Stimulated activated CD8-positive, alpha-beta memory T cell treated with anti-CD3 and anti-CD28 coated beads, Interleukin-12 subunit alpha, Interleukin-12 subunit beta, amount 100 ng/mL, for 4 hours (primary cell): Measurements from ENCODE around the gene ZNF32.
A peak's percentile ranks its signal among the peaks of the same experiment; 100 is the strongest.

ENCODE experiments used
- DNase-seq: peaks from one replicate; pipeline ENCODE4 v3.0.0-alpha.2; 2020; ENCODE audit warnings: low read depth

ZNF32 gene, protein sequence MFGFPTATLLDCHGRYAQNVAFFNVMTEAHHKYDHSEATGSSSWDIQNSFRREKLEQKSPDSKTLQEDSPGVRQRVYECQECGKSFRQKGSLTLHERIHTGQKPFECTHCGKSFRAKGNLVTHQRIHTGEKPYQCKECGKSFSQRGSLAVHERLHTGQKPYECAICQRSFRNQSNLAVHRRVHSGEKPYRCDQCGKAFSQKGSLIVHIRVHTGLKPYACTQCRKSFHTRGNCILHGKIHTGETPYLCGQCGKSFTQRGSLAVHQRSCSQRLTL

DNA sequence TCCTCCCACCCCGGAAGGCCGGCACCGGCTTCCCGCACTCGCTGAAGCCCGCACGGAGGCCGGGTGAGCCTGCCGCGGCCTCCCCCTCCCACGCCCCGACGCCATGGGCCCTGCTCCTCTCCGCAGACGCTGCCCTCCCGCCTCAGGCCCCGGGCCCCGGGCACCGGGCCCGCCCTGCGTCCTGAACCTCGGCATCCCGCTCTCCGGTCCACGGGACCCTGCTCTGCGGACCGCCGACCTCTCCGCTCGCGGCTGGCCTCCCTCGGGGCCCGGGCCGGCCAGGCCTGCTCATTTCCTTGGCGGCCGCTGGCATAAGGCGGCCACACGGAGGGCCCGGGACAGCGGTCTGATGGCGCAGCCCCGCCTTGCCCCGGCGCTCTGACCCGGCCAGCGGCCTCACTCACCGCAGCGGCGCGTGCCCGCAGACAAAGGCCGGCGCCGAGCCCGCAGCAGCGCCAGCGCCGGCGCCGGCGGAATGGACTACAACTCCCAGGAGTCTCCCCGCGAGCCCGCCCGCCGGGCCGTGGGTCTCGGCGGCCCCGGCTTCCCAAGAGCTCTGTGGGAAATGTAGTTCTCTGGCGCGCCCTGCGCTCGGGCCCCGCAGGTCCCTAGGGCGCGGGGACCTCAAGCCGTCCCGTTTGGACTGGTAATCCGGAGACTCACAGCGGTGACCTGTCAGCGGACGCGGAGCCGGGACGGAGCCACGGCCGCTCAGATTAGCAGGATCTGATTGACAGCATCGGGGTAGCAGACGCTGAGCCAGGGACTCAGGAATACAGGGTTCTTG, at the start of gene ZNF32:
Gene ZNF32, minus strand, starts transcription at position 484 of the 787 bp plus-strand sequence. CDS start 2,748 bp downstream, outside the sequence.
- DNase-seq, result peak; percentile 67

- DNase-seq, result no peak
Observed at GRCh38 chr10:43698156-43698555, 49.5 kb upstream of the ZNF32 start.

DNA sequence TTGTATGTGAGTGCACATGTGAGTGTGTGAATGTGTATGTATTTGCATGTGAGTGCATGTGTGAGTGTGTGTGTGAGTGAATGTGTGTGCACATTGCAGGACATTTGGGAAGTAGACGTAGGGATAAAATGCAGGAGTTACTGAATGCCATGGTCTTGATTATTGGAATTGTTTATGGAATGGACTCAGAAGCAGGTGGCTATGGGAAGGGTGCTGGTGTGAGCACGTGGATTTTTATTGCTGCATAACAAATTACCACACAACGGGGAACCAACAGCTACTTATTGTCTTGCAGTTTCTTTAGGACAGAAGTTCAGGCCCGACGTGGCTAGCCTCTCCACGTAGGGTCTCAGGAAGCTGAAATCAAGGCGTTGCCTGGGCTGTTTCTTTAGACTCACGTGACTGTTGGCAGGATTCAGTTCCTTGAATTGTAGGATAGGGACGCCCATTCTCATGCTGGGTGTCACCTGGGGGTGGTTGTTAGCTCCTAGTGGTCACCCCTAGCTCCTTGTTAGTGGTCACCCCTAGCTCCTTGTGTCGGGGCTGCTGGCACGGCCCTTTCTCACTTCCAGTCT, 48.3 kb upstream of the ZNF32 start:
- DNase-seq, result no peak

DNA sequence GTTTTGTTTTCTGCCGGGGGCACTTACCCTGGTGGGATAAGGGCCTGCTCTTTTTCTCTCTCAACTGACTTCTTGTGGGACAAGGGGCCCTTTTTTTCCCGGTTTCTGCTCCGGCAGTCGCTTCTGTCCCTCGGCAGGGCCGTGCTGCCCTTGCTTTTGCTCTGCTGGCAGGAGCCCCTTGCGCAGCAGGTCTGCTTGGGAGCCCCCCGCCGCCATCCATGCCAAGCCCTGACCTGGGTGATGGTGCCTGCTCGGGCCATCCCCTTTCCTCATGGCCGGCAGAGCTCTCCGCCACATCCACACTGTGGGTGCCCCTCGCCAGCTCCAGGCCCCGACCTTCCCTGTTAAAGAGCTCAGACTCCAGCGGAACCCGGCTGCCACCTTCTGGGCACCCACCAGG, 47.0 kb upstream of the ZNF32 start:
- no peak for DNase-seq

GRCh38 chr10:43695321-43695720, 46.6 kb upstream of the ZNF32 start:
- DNase-seq, result no peak

- no peak for DNase-seq
Observed at GRCh38 chr10:43694526-43694925, 45.8 kb upstream of the ZNF32 start.

- DNase-seq, result no peak
Observed at GRCh38 chr10:43693602-43694001, 44.9 kb upstream of the ZNF32 start.

DNA sequence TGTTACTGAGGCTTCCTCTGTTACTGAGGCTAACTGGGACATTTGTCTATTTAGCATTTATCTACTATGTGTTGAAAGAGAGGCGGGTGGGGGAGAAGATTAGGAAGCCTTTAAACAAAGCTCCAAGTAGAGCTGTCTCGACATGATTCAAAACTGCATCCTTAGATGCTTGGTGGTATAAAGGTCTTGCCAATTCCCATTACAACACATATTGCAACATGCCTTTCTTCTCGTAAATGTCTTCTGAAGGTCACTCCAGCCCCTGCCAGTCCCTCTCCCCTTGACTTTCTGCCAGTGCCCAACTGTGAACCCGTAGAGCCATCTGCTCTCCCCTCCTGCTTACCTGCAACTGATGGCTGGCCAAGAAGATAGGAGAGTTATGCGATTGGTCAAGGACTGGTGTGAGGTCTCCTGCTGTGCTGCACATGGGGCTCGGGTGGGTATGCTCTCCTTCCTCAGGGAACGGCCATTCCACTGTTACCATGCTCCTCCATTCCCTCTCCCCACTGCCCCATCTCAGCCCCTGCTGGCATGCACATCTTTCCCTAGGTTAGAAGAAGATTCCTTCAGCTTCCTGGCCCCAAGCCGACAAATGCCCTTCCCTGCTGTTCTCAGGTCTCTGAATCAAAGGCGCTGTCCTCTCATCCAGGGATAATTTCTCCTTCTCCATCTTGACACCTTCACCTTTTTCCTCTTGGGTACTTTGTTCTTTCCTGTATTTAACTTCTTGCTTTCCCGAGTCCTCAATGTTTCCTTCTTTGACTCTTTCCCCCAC, 43.6 kb upstream of the ZNF32 start:
- no peak for DNase-seq

GRCh38 chr10:43691485-43691884, 42.8 kb upstream of the ZNF32 start:
- DNase-seq, result no peak

GRCh38 chr10:43689955-43690771, 41.5 kb upstream of the ZNF32 start:
- peak; percentile 70 for DNase-seq

DNA sequence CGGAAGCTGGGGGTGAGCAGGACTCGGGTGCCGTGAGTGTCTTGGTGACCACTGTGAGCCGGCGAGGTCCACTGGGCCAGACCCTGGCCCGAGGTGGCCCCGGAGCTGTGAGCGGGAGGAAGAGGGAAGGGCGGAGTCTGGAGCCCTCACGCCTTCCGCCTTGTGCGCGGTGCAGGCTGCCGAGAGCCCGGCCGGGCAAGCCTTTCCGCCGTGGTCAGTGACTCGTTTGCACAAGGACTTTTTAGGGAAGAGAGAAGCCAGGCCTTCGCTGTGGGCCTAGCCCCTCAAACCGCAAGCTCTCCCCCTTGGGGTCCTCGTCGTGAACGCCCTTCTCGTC, 40.9 kb upstream of the ZNF32 start:
- DNase-seq, result no peak

DNA sequence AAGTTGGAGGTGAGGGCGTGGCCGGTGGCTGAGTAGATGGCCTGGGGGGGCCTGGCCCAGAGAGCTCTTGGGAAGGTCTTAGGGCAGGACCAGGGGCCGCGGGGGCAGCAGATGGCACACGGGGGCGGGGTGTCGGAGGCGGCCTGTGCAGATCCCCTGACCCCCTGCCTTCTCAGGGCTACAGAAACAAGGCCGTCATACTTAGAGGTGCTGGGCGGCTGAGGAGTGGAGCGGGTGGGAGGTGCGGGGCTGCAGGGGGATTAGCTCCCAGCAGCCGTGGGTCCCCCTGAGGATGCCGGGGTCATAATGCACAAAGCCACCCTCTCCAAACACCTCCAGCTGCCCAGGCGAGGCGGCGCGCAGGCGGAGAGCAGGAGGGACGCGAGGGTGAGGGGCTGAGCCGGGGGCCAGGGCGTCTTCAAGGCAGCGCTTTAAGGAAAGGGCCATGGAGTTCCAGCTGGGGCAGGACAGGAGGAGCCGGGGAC, 40.4 kb upstream of the ZNF32 start:
- no peak for DNase-seq

- DNase-seq, result no peak
Observed at GRCh38 chr10:43688348-43688892, 39.7 kb upstream of the ZNF32 start.

GRCh38 chr10:43687373-43687772, 38.7 kb upstream of the ZNF32 start:
- DNase-seq, result no peak

GRCh38 chr10:43686414-43686813, 37.7 kb upstream of the ZNF32 start:
- DNase-seq, result no peak

DNA sequence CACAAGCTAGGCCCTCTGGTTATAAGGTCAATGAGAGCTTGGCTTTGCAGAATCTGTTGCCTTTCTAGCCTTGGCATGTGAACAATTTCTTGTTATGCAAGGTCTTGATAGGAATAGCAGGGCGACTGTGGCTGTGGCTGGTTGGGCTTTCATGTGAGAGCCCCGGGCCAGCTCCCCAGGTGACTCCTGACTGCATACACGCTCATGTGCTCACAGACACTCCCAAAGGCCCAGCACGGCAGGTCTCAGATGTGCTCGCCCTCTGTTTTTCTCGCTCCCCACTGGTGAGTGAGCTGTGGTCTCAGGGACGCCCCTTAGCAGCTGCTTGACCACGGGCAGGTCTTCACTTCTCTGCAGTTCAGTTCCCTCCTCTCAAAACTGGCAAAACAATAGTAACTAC, 37.1 kb upstream of the ZNF32 start:
- DNase-seq, result no peak

GRCh38 chr10:43684292-43684559, 35.5 kb upstream of the ZNF32 start:
- DNase-seq, result no peak

DNA sequence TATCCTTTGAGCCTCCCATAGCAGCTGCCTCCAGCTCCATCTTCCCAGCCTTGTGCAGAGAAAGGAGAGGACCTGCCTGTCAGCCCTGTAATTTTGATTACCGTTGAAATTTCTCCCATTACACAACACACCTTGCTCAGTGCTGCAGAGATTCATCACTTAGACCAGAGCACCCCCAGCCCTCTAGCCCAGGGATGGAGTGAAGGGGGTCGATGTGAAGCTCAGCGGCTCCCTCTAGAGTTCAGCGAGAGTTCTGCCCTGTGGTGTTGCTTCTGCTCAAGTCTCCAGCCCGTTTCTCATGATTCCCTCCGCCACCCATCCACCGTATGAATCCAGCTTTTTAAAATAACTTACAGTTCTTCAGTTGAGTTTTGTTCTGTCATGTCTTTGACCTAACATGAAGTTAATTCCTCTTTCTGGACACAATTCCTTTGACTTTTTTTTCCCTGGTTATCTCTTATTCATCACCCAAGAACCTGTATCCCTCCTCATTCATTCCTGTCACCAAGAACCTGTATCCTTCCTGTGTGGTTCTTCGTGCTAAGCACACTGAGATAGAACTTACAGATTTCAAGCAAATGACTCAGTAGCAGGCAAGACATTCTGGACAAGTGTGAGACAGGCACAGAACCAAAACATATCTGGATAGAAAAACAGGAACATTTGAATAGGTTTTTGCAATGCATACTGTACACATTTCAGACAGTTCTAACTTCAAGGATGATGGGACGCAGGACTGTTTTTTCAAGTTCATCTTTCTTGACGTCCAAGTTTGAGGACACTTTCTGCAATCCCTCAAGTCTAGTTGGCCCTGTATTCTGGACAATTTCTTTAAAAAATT, 35.0 kb upstream of the ZNF32 start:
- no peak for DNase-seq

DNA sequence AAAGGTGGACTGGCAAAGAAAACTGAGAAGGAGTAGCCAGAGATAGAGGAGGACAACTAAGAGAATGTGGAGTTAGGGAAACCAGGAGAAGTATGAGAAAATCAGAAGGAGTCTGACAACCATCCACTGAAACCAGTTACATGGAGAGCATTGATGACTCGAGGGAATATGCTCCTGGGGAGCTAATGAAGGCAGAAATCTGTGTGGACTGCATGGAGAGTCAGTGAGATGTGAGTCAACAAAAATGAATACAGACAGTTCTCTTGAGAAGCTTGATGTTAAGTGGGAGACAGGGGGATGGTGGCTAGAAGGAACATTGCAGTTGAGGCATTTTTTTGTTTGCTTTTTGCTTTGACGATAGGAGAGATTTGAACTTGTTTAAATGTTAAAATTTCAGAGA, 34.3 kb upstream of the ZNF32 start:
- DNase-seq, result no peak

GRCh38 chr10:43681721-43682120, 33.0 kb upstream of the ZNF32 start:
- no peak for DNase-seq

GRCh38 chr10:43681220-43681619, 32.5 kb upstream of the ZNF32 start:
- DNase-seq, result no peak
